ENCODE results near the gene C1QL3.

Gene C1QL3

DNA sequence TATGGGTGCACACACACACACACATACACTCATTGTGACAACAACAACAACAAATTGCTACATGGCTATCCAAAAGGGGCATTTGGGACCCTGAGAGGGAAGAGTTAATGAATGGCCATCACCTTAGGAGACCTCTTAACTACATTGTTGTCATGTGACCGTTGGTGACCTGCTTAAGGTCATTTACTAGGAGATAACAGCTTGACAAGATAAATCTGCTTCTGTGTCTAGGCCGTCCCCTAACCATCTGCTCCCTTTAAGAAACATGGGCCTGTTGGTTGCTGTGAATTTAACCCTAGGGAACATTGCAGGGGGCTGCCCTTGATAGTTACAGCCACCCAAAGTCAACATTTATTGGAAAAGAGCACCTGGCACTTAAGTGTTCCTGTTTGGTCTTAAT lies 29.7 kb downstream of the C1QL3 start:
- DNase-seq: no peak

DNA sequence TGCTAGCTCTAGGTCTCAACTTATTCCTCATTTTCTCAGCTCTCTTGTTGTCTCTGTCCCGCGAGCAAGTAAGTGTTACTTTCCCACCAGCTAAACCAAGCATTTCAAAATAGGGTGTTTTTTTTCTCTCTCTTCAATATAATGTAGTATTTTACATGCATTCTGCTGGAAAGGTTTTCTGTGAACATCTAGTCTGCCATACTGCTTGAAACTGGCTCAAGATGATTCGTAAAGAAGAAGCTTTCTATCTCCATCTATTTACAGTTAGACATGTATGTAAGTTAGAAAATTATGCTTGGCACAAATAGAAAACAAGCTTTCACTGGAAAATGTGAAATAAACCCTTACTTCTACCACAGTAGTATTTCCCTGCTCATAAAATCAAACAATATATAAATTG lies 31.2 kb downstream of the C1QL3 start:
- DNase-seq: no peak

DNA sequence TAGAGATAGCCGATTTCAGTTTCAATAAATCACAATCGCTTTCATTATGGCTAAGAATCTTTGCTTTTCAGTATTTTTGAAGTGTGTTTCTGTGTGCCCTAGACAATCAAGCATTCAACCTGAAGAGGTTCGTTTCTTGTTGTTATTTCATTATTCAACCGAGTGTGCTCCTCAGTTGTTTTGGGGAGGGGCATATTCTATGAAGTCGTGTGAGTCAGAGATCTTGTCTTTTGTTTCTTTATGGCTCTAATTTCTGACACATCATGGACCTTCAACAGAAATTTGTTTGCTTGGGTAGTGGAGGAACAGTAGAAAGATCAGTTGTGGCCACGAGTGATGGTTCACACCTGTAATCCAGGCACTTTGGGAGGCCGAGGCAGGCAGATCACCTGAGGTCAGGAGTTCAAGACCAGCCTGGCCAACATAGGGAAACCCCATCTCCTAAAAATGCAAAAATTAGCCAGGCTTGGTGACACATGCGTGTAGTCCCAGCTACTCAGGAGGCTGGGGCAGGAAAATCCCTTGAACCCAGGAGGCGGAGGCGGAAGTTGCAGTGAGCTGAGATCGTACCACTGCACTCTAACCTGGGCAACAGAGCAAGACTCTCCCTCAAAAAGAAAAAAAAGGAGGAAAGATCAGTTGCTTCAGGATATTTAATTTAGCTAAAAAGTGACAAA lies 38.3 kb downstream of the C1QL3 start:
- DNase-seq: no peak

DNA sequence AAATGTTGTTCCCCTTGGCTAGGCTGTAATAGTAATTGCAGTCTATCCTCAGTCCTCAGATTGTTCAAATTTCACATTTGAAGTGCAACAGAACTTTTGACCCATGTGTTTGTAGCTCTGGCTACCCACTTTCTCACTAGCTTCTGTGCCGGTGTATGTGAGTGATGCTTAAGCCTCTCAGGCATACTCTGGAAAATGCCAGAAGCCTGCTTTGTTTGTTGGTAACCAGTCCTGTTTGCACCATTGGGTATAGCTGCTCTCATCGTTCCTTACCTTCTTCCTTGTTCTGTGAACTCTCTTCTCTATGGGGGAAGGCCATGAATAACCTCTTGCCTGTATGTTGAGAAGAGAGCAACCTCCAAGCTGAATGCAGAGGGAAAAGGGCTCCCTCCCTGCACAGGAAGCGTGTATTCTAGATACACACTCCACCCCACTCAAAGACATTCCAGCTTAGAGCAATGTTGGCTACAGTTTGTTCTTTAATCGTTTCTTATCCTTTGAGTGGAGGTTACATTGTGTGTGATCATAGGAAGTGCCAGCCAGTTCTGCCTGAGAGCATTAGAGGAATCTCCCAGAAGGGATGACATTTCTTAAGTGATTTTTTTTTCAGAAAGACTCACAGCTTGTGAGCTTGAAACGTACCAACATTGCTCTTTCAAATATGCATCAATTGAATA lies 40.5 kb downstream of the C1QL3 start:
- DNase-seq: no peak

DNA sequence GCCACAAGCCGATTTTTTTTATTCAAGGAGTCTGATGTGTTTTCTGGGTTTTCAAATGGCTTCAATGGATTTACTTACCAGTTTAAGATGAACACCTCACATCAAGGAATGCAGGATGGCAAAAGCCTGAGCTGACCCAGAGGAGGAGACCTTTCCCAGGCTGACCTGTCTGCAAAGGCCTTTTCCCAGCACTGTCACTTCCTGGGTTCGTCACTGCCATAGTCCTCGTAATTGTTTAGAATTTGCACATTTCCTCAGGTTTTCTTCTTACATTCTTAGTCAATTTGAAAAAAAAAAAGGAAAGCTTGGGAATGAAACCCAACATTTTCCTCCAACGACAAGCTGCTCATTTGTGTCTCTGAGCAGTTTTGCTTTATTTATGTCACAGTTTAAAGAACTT lies 42.9 kb downstream of the C1QL3 start:
- no peak for DNase-seq

DNA sequence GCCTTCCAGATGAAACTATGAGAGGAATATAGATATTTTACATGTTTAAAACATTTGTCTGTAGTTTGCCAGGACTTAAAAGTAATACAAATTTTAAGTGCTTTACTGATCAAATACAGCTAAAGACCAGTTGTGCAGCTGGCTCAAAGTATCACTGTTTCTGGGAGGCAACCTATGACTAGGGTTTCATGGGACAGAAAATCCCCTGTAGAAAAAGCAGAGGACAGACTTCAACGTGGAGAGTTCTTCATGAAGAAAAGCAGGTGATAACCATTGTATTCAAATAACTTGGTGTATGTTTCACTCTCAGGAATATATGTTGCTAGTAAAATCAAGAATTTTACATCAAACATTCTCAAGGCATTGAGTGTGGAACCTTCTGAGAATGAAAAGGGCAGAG lies 43.9 kb downstream of the C1QL3 start:
- DNase-seq: no peak

DNA sequence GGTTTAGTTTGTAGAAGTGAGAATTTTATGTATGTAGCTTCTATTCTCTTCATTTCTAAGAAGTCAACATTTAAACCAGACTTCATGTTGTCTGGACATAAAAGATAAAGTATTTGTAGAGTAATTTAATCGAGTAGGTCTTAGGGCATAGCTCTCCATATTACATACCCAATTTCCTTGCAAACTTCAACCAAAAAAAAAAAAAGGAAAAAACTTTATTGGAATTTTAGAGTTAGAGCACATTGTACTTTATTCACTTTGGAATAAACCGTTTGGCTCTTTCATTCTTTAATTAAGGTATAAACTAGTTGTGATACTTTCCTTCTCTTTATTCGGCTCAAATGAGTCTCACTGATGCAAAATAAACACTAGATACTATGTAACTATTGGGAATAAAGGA lies 48.9 kb downstream of the C1QL3 start:
- no peak for DNase-seq

DNA sequence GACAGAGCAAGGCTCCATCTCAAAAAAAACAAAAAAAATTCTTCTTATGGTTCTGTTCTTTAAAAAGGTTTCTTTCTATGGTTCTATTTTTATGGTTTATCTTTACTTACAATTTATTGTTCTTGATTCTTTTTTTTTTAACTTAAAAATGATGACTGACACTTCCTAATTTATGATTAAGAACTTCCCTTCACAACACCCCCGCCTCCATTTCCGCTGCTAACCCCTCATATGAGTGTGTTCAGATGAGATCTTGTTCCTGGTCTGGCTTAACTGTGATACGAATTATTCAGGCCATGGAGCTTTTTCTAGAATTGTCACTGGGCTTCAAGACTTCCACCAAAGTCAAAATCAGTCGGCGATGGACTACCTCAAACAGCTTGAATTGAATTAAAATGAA lies 50.9 kb downstream of the C1QL3 start:
- no peak for DNase-seq

DNA sequence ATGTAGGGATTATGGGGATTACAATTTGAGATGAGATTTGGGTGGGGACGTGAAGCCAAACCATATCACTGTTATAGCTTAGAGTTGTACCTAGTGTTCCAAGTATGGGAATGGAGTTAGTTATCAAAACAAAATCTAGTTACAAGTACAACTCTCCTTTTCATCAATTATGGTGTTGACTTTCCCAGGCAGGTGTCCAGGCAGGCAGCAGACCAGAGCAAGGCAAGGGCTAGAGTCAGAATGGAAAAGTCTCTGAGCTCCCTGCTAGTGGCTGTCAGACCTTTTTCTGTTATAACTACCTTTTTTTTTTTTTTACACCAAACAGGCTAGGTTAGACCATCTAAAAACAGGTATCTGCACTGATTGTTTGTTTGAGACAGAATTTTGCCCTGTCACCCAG lies 55.7 kb downstream of the C1QL3 start:
- DNase-seq: no peak

Data from fibroblast of skin of right quadriceps (primary cell).